Epithelial cell of proximal tubule (primary cell): ENCODE results near the gene SNX18. TPM values are rescaled to one million over a fixed set of nuclear protein-coding genes. Genes with fewer than 3 reads are reported as not detected.
A peak's percentile ranks its signal among the peaks of the same experiment; 100 is the strongest.

Experiments used
- DNase-seq: peaks from one replicate; pipeline ENCODE4 v3.0.0-alpha.2; 2011; ENCODE audit warnings: low read depth
- H3K4me3 ChIP-seq: 2 replicates; pipeline ENCODE4 v1.5.1; 2011; ENCODE audit warnings: low read depth, mild to moderate bottlenecking, low read length
- CTCF ChIP-seq: conservative IDR thresholded peaks from 2 replicates; pipeline ENCODE4 v1.5.1; 2012; ENCODE audit warnings: low read depth, mild to moderate bottlenecking, low read length
- total RNA-seq: library from RNA; depleted of rRNA; stranded (reverse); fragments of >200 nt; gene quantifications from 2 replicates; pipeline ENCODE4 v1.2.3, GENCODE V29; 2015

The SNX18 gene
- total RNA-seq, 1 donor from 2014 or later = 14.9 TPM

- H3K4me3 ChIP-seq = peak overlapping the region; percentile 81
- TF ChIP-seq CTCF = no peak
- no peak for DNase-seq
Measured at GRCh38 chr5:54518818-54519508, 1.4 kb downstream of the SNX18 start.

- peak overlapping the region; percentile 81 for H3K4me3 ChIP-seq
- no peak for TF ChIP-seq CTCF
- no peak for DNase-seq
Measured at GRCh38 chr5:54519509-54519876, 1.9 kb downstream of the SNX18 start.

DNA sequence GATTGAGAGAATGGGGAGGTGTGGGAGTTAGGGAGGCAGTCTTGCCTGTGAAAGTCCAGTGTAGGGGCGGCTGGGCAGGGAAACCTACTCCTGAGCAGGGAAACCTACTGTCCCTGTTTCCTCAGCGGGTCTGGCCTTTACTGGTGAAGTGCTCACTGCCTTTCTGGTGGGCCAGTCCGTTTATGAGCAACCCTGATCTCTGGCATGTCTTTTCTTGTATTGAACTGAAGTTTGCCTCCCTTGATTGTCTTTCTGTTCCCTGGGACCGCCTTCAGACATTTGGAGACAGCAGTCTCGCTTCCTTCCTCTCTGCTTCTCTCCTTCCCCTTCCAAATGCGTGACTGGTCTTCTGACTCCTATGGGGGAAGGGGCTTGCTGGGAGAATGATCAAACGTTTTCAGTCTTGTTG is 2.9 kb downstream of the SNX18 start:
- H3K4me3 ChIP-seq = peak overlapping the region; percentile 81
- DNase-seq = no peak
- no peak for TF ChIP-seq CTCF

GRCh38 chr5:54520940-54521339 is 3.4 kb downstream of the SNX18 start:
- peak overlapping the region; percentile 81 for H3K4me3 ChIP-seq
- TF ChIP-seq CTCF = no peak
- no peak for DNase-seq

DNA sequence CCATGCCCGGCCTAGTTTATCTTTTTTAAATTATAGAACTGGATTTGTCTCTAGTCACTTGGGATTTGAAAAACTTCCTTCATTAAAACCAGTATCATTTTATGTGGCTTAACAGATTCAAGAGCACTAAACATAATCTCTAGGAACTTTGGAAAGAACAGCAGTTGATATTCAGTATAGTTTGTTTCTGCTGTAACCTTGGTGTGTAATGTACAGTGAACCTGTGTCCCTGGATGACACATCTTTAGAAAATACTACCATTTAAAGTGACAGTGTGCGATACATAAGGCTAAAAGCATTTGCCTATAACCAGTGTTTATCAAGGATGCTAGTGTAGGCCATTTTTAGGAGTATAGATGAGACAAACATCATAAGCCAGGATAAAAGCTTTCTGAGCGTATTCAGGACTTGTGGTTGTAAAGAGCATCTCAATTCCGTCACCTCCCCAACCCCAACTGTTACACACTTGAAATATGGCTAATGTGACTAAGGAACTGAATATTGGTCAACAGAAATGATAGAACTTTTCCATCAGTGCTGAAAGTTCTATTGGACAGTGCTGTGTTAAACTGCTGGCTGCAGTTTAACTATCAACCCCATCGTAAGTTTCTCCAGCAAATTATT is 4.4 kb downstream of the SNX18 start:
- no peak for TF ChIP-seq CTCF
- DNase-seq = no peak
- no peak overlapping the region for H3K4me3 ChIP-seq

GRCh38 chr5:54523534-54523933 is 6.0 kb downstream of the SNX18 start:
- no peak for TF ChIP-seq CTCF
- no peak overlapping the region for H3K4me3 ChIP-seq
- DNase-seq = no peak

GRCh38 chr5:54524082-54524481 is 6.5 kb downstream of the SNX18 start:
- no peak overlapping the region for H3K4me3 ChIP-seq
- DNase-seq = no peak
- no peak for TF ChIP-seq CTCF
